Heart right ventricle (tissue), 16 donors: ENCODE results near the gene SMAD3. TPM values are rescaled to one million over a fixed set of nuclear protein-coding genes. Genes with fewer than 3 reads are reported as not detected.

Source experiments
- ATAC-seq, 8 donors: fragments of 200-7000 bp; cut with Tn5 transposase; one replicate each; pipeline ENCODE4 v1.9.1; 2020; ENCODE audit warnings: mild to moderate bottlenecking in 8 of 8, moderate library complexity in 8 of 8, moderate number of reproducible peaks in 1 of 8
- DNase-seq, 2 donors: peaks; one replicate each; pipeline ENCODE4 v3.0.0-alpha.2; 2020
- H3K27ac ChIP-seq, 10 donors: fragments of 200-600 bp; sonication (generic) in 2 of 10; one replicate each; pipeline versions ENCODE4 v1.5.0 to v1.8.0; 2020 to 2022; ENCODE audit warnings: mild to moderate bottlenecking in 3 of 10
- H3K27me3 ChIP-seq, 7 donors: fragments of 200-600 bp; one replicate each; pipeline ENCODE4 v1.8.0; 2021 to 2022; ENCODE audit warnings: mild to moderate bottlenecking in 2 of 7
- H3K36me3 ChIP-seq, 9 donors: fragments of 200-600 bp; sonication (generic) in 1 of 9; one replicate each; pipeline versions ENCODE4 v1.5.0 to v1.8.0; 2020 to 2022; ENCODE audit warnings: mild to moderate bottlenecking in 2 of 9
- H3K4me1 ChIP-seq, 9 donors: fragments of 200-600 bp; sonication (generic) in 1 of 9; one replicate each; pipeline versions ENCODE4 v1.5.0 to v1.8.0; 2020 to 2022; ENCODE audit warnings: mild to moderate bottlenecking in 4 of 9
- H3K4me3 ChIP-seq, 10 donors: fragments of 200-600 bp; sonication (generic) in 2 of 10; one replicate each; pipeline versions ENCODE4 v1.5.0 to v1.8.0; 2020 to 2022; ENCODE audit warnings: mild to moderate bottlenecking in 7 of 10, moderate library complexity in 2 of 10
- H3K9me3 ChIP-seq, 11 donors: fragments of 200-600 bp in 10 of 11; sonication (generic) in 2 of 11; one replicate each; pipeline versions ENCODE4 v1.5.0 to v1.8.0; 2013 to 2022; ENCODE audit warnings: mild to moderate bottlenecking in 2 of 11, control low read depth in 1 of 11, moderate library complexity in 1 of 11
- WGBS, 2 donors: extraction: QIAGEN DNeasy Blood & Tissue Kit; methylation state at CpG; one replicate each; pipeline ENCODE4 v1.1.7; 2013; ENCODE audit warnings: inconsistent platforms in 1 of 2; 5-methylcytosine and 5-hydroxymethylcytosine counted together
- intact Hi-C, 10 donors: fragments of 100-400 bp; cut with DNase I; formaldehyde crosslinking; loops; one replicate each; pipeline versions ENCODE4 v1.11.1 to v1.14.2; 2022
- polyA plus RNA-seq, 2 donors: library from polyadenylated mRNA; stranded (reverse); fragments of 200-250 nt; gene quantifications; one replicate each; pipeline ENCODE4 v1.2.3, GENCODE V29; 2013
- total RNA-seq, 10 donors: library from RNA; stranded (reverse); fragmentation: NEBNext Ultra II Directional in 3 of 10; extraction: Animal tissue kit (Norgen Biotek cat#: 25700) in 3 of 10; gene quantifications; one replicate each; pipeline versions ENCODE4 v1.2.1 to v1.2.4, GENCODE V29; 2021 to 2023
- TF ChIP-seq, protein P1 (sequence below), 9 donors: fragments of 200-600 bp; sonication (generic) in 2 of 9; IDR thresholded peaks; one replicate each; pipeline versions ENCODE4 v1.5.0 to v1.8.0; 2021 to 2022; ENCODE audit warnings: antibody characterized with exemption in 9 of 9, mild to moderate bottlenecking in 5 of 9, moderate library complexity in 1 of 9
- donor health status: Arrhythmogenic right ventricular cardiomyopathy.
- donor health status: ischemic (EF 13 %, LVEDD 7.1; RV severe dilation, severe dysfunction).
- donor health status: healthy with polysubstance abuse.
- donor health status: DM: no; HTN: yes; CAD: no.
- donor health status: DM: no; HTN: no; CAD: no.
- donor health status: ischemic (EF 25% LVEDD 6.9; RV normal size, moderate dysfunction).
- donor health status: ischemic (EF 25% LVEDD 5.7; RV mildly dilated, moderate dysfunction).
- donor health status: healthy.
- donor health status: DM: yes; HTN: yes; CAD: no.
- donor health status: Ischemic cardiomyopathy.
- donor health status: ischemic (EF 35%, LVEDD 5.7; RV mildly dilated, moderate dysfunction).
- donor health status: nonischemic (EF 11% LVEDD 7.7; RV severe dilation, severe dysfunction).
- donor health status: DM: yes; HTN: yes; CAD: no.
- donor health status: PGD.
- donor health status: ischemic (EF 29% LVEDD 5.4; RV normal size, mild dysfunction).
- donor health status: nonischemic (EF 23%, LVEDD 6.1; RV moderate dilation, normal function).

The SMAD3 gene
- total and polyA plus RNA-seq, 12 donors: 6.2 to 44.8 (median 15.5) TPM

DNA sequence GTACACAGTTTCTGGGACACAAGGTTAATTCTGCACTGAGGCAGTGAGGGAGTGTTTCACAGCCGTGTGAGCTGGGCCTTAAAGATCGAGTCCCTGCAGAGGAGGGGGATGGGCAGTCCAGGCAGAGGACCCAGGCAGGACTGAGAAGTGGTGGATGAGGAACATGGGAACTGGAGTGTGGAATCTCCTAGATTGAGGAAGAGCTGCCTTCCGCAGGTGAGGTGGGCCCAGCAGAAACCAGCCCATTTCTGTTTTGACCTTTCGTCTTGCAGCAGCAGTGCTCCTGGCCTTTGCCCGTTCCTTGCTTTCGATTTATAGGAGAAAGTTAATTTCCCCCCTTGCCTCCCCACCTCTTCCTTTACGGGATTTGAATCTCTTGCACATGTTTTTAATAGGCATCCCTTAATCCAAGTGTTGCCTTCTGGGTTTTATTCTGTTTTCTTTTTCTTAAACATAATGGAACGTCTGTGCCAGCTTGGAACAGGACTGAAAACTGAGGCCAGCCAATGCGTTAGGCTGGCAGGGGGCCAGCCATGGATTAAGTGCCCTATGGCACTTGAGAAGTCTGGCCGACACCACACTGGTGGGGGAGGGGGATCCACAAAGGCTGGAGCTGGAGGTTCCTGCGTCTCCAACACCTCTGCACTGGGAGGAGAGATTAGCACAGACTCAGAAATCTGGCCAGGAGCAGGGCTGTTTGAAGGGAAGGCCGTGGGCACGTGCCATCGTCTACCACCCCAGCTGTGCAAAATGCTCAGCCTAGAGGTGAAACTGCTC lies 111.0 kb downstream of the SMAD3 start:
- TF ChIP-seq, protein P1, sequence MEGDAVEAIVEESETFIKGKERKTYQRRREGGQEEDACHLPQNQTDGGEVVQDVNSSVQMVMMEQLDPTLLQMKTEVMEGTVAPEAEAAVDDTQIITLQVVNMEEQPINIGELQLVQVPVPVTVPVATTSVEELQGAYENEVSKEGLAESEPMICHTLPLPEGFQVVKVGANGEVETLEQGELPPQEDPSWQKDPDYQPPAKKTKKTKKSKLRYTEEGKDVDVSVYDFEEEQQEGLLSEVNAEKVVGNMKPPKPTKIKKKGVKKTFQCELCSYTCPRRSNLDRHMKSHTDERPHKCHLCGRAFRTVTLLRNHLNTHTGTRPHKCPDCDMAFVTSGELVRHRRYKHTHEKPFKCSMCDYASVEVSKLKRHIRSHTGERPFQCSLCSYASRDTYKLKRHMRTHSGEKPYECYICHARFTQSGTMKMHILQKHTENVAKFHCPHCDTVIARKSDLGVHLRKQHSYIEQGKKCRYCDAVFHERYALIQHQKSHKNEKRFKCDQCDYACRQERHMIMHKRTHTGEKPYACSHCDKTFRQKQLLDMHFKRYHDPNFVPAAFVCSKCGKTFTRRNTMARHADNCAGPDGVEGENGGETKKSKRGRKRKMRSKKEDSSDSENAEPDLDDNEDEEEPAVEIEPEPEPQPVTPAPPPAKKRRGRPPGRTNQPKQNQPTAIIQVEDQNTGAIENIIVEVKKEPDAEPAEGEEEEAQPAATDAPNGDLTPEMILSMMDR (IDR thresholded peaks at IDR 0.05): no peak
- no peak overlapping the region for H3K4me3 ChIP-seq
- H3K27ac ChIP-seq: peak overlapping the region in 2 of 10 donors; percentile 37 to 65
- H3K4me1 ChIP-seq: peaks cover 0 to 50% (median 33%) of the 10 kb centered on the region in 9 donors
- H3K27me3 ChIP-seq: no peaks in the 10 kb centered on the region
- intact Hi-C loops: loop anchor here in 2 of 10 donors (5.0 to 10.0 kb wide), 2 partner anchors 66 to 112 kb away; partner anchors contain the start of gene SMAD3 (in 1 of the 2)
- peak in 1 of 2 donors; percentile 69 for DNase-seq
- 69 to 72% methylated on average over 14 of the region's 14 CpGs for WGBS, 2 donors
- peaks cover 0 to 86% (median 6%) of the 10 kb centered on the region in 9 donors for H3K36me3 ChIP-seq
- H3K9me3 ChIP-seq: no peaks in the 10 kb centered on the region
- peak in 5 of 8 donors; percentile 24 to 85 (median 55) for ATAC-seq

DNA sequence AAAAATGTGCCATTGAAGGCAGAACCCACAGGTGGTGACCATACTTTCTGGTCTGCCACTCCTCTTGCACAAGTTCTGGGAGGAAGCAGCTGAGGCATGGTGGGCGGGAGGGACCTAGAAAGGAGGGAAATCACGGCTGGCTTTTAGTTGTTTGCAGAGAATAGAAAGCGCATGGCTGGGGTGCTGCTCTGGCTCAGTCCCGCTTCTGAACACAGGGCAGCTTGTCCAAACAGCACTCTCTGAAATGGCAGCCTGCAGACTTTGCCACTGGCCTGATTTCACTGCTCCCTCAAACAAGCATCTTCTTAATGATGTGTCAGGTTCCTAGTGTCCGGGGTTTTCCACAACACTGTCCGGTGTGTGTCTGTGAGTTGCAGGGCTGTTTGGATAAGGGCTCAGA lies 112.3 kb downstream of the SMAD3 start:
- no peak overlapping the region for H3K4me3 ChIP-seq
- peaks cover 0 to 85% (median 7%) of the 10 kb centered on the region in 9 donors for H3K36me3 ChIP-seq
- TF ChIP-seq, protein P1 (IDR thresholded peaks at IDR 0.05): no peak
- intact Hi-C loops: loop anchor here in 2 of 10 donors (5.0 to 10.0 kb wide), 2 partner anchors 65 to 113 kb away; partner anchors contain the start of gene SMAD3 (in 1 of the 2)
- H3K27me3 ChIP-seq: no peaks in the 10 kb centered on the region
- 80 to 84% methylated on average over 6 of the region's 6 CpGs for WGBS, 2 donors
- no peaks in the 10 kb centered on the region for H3K9me3 ChIP-seq
- peaks cover 0 to 50% (median 33%) of the 10 kb centered on the region in 9 donors for H3K4me1 ChIP-seq
- DNase-seq: no peak
- ATAC-seq: no peak
- peak overlapping the region in 7 of 10 donors; percentile 18 to 53 (median 36) for H3K27ac ChIP-seq

GRCh38 chr15:67178569-67179210 lies 113.3 kb downstream of the SMAD3 start:
- WGBS, 2 donors: 61 to 67% methylated on average over 11 of the region's 11 CpGs
- Histone ChIP-seq H3K27ac (peak overlapping the region in 6 of 10 donors; percentile 31 to 53 (median 38)), H3K4me3 (no peak overlapping the region), H3K27me3 (no peaks in the 10 kb centered on the region), H3K4me1 (peaks cover 0 to 50% (median 33%) of the 10 kb centered on the region in 9 donors), H3K36me3 (peaks cover 0 to 79% (median 7%) of the 10 kb centered on the region in 9 donors), H3K9me3 (no peaks in the 10 kb centered on the region)
- DNase-seq (no peak), ATAC-seq (peak in 4 of 8 donors; percentile 28 to 63 (median 38))
- TF ChIP-seq, protein P1 (IDR thresholded peaks at IDR 0.05): no peak
- intact Hi-C loops: loop anchor here in 2 of 10 donors (5.0 to 10.0 kb wide), 2 partner anchors 64 to 114 kb away; partner anchors contain the start of gene SMAD3 (in 1 of the 2)

DNA sequence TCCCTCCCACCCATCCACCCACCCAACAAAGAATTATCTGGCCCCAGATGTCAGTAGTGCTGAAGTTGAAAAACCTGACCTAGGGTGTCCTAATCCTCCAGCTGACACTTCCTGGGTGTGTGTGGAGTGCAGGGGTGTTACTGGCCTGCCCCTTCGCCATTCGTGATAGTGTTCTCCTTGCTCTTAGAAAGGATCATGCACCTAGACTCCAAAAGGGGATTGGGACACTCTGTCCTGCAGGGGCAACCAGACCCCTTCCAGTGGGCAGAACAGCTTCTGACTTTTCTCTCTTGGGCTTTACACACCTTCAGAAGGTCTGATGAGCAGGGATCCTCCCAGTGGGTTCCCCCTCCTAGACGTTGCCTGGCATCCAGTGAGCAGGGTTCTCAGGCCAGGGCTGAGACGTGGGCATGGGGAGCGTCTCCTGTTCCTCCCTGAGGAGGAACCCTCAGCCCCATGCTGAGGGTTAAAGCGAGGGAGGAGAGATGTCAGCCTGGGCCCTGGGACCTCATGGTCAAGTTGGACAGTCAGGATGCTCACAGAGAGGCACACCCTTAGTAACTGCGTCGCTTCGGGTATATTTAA lies 114.1 kb downstream of the SMAD3 start:
- Histone ChIP-seq H3K9me3 (no peaks in the 10 kb centered on the region), H3K27ac (peak overlapping the region in 2 of 10 donors; percentile 20 to 53), H3K27me3 (no peaks in the 10 kb centered on the region), H3K4me3 (no peak overlapping the region), H3K36me3 (peaks cover 0 to 79% (median 7%) of the 10 kb centered on the region in 9 donors), H3K4me1 (peaks cover 0 to 53% (median 33%) of the 10 kb centered on the region in 9 donors)
- TF ChIP-seq, protein P1 (IDR thresholded peaks at IDR 0.05): no peak
- ATAC-seq: no peak
- DNase-seq: no peak
- 94 to 96% methylated on average over 9 of the region's 9 CpGs for WGBS, 2 donors
- intact Hi-C loops: loop anchor here in 2 of 10 donors (5.0 to 10.0 kb wide), 2 partner anchors 63 to 115 kb away; partner anchors contain the start of gene SMAD3 (in 1 of the 2)
